Neural progenitor cell (in vitro differentiated cells): ENCODE measurements around the gene FCRL2.

Experiments used
- CTCF ChIP-seq: fragments of 200-600 bp; sonication (generic); IDR thresholded peaks from 2 replicates; pipeline ENCODE4 v1.5.1; 2017; ENCODE audit warnings: antibody characterized with exemption, mild to moderate bottlenecking
- EZH2 ChIP-seq: fragments of 200-600 bp; sonication (generic); IDR thresholded peaks from 2 replicates; pipeline ENCODE4 v1.6.1; 2017; ENCODE audit warnings: antibody characterized with exemption, mild to moderate bottlenecking, moderate library complexity
- EZH2phosphoT487 ChIP-seq: fragments of 200-600 bp; sonication (generic); IDR thresholded peaks from 2 replicates; pipeline ENCODE4 v1.6.1; 2017; ENCODE audit warnings: antibody characterized with exemption

DNA sequence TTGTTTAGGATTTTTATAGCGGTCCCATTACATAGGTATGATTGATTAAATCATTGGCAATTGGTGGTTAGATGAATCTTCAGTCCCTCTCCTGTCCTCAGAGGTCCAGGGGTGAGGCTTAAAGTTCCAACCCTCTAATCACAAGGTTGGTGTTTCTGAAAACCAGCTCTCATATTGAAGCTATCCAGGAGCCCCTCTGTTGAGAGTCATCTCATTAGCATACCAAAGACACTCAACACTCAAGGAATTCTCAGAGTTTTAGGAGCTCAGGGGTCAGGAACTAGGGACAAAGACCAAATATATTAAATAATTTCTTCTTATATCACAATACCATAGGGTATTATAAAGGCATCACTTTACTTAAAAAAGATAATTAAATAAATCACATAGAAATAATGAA is 23.3 kb downstream of the FCRL2 start:
- TF ChIP-seq CTCF = no peak
- no peak for TF ChIP-seq EZH2
- no peak for TF ChIP-seq EZH2phosphoT487
